KBM-7 (cell line): ENCODE results near the gene ABAT.

Source experiments
- DNase-seq: peaks from one replicate; pipeline ENCODE4 v3.0.0-alpha.2; 2015
- in situ Hi-C: fragments of 300-500 bp; cut with MboI; formaldehyde crosslinking; loops from 2 replicates; pipeline ENCODE4 v1.14.3; 2020; ENCODE audit warnings: low sequenced_read_pairs, low pct_unique_long_range_greater_than_20kb, mixed read lengths

Gene ABAT

DNA sequence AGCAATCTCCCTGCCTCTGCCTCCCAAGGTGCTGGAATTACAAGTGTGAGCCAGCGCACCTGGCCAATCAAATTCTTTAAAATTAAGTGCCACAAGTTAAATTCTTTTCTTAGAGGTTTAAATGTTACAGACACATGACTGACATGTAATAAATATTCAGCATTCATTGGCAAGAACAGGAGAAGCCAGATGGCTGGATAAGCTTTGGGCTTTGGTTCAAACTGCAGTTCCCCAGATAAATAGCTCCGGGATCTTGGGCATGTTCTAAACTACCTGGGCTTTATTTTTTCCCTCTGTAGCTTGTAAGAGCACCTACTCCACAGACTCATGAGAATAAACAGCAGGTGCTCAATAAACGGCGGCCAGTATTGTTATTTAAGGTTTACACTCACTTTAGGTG lies 34.1 kb downstream of the ABAT start:
- in situ Hi-C loops: no loop called here

DNA sequence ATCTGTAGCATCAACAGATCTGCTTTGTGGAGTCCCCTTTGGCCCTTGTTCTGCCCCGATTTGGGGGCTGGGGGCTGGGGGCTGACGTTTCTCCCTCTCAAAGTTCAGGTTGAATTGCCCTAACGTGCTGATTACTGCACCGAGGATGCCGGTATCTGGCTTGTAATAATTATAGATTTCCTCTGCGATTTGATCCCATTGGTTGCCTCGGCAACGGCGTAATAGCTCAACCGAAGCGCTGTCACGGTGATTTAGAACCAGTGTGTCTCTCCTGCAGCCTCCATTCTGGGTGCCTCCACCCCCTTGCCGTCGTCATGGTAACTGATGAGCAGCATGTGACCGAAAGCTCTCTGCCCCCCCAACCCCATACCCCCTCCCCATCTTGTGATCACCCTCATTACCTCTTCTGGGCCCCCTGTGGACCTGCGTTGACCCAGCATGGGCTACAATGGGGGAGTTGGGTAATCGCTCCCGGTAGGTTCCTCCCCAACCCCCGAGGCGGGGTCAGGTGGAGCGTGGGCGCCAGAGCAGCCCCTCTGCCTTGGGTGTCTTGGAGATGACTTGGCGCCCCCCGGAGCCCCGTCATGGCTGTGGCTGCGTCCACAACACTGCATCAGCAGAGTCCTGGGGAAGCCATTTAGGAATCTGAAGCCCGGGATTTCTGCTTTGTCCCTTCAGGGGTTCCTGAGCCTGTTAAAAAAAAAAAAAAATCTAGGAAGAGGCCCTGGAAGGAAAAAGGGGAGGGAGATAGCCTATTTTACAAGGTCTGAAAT lies 38.4 kb downstream of the ABAT start:
- in situ Hi-C loops: no loop called here
- no peak for DNase-seq

More for the DNA sequence above, 34.1 kb downstream of the ABAT start:
- no peak for DNase-seq

DNA sequence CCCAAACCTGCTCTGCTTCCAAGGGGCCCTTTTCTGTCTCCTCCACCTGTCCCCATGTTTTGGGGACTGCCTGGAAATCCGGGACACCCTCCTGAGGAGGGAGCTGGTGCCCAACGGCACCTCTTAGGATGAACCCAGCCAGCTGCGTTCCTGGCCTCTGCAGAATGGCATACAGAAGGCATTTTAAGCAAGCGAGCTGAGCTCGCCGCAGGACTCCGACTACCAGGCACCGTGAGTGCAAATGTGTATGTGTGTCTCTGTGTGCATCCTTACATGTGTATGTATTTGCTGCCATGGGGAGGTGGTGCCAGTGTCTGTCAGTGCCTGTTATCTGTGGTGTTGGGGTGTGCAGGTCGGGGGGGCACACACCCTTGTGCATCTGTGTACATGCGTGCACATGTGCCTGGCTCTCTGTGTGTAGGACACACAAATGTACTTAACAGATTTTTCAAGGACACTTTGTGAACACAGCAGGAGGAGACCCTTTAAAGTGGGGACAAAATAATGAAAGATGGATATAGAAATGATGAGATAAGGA lies 39.3 kb downstream of the ABAT start:
- in situ Hi-C loops: no loop called here
- no peak for DNase-seq

DNA sequence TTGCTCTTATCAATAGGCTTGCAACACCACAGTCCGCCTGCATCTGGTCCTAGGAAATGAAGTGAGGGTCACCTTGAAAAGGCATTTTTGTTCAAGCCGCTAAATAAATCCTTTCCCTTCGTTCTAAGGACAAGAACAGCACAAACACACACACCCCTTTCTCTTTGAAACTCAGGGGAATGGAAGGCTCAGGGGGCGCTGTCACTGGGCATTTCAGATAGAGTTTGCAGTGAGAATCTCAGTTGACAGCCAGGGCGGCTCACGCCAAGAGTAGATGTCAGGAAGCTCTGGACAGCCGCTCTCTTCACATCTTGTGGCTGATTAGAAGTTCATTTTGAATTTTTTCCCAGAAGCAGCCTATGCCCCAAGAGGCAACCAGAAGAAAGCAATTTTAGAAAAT lies 39.8 kb downstream of the ABAT start:
- in situ Hi-C loops: no loop called here
- DNase-seq: no peak

DNA sequence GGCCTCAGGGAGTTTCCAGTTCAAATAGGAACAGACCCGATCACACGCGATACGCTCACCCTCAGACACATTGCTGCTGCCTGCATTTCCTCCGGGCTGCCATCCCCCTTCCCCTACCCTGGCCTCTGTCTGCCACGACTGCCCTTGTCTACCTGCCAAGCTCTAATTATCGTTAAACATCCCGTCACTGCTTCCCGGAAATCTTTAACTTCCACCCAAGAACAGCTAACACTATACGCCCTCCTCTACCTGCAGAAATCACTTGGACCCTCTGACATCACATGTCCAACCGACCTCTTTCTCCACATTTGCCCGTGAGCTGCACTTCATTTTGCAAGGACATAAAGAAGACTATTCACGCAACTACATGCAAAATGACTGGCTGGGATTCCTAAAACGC lies 40.4 kb downstream of the ABAT start:
- in situ Hi-C loops: no loop called here
- DNase-seq: no peak

DNA sequence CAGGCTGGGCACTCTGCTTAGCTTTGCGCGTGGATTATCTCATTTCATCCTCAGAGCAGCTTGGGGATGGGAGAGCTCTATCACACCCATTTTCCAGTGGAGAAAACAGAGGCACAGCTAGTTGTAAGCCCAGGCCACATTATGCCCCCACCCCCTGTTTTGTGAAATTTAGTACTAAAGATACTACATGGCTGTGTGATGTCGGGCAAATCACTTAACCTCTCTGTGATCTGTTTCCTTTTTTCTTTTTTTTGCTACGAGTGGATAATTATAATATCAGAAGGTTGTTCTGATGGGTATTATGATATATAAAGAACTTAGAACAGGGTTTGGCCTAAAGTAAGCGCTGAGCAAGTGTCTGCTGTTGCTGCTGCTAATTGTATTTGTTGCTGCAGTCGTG lies 41.6 kb downstream of the ABAT start:
- in situ Hi-C loops: no loop called here
- DNase-seq: no peak

DNA sequence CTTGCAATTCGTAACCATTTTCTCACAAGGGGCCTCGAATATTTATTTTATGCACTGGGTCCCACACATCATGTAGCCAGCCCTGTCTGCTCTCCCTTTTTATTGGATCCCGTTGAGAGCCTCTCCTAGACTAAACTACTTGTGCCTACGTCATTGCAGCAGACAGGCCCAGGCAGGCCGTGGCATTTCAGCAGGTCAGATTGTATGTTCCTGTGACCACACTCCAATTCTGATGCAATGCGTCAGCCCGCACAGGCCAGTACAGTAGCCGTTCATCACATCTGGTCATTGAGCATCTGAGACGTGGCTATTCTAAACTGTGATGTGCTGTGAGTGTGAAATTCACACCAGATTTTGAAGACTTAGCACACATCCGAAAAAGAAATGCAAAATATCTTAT lies 42.2 kb downstream of the ABAT start:
- no peak for DNase-seq
- in situ Hi-C loops: no loop called here

DNA sequence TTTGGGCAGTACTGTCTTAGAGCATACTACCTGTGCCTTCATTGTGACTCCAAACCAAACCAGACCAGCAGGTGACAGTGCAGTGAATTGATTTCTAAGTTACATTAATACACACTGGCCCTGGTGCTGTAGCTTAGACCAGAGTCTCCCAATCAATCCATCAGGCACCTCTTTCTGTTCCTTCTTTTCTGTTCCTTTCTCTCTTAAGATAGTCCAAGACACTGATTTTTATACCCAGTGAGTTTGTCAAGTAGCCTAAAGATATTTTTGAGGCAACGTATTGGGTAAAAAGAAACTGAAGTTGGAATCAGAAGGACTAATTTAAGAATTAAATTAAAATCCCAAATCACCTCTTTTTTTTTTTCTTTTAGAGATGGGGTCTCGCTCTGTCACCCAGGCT lies 43.1 kb downstream of the ABAT start:
- in situ Hi-C loops: no loop called here

DNA sequence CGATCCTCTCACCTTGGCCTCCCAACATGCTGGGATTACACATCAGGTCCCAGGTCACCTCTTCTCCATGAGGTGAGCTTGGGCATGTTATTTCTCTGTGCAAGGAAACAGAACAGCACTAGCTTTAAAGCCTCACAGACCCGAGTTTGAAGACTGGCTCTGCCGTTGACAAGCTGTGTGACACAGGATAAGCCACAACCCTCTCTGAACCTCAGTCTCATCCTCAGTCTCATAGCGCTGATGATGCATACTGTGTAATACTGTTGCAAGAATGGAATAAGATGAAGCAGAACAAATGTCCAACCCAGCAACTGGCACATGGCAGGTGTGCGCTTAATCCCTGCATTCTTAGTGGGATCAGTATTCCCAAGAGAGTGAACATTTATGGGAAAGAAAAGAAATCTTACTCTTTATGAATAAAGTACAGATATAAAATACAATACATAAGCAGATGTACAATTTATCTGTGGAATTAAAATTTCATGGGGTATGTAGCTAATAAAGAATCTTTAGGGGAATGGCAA lies 43.5 kb downstream of the ABAT start:
- DNase-seq: no peak
- in situ Hi-C loops: no loop called here

More for the DNA sequence above, 43.1 kb downstream of the ABAT start:
- DNase-seq: no peak

DNA sequence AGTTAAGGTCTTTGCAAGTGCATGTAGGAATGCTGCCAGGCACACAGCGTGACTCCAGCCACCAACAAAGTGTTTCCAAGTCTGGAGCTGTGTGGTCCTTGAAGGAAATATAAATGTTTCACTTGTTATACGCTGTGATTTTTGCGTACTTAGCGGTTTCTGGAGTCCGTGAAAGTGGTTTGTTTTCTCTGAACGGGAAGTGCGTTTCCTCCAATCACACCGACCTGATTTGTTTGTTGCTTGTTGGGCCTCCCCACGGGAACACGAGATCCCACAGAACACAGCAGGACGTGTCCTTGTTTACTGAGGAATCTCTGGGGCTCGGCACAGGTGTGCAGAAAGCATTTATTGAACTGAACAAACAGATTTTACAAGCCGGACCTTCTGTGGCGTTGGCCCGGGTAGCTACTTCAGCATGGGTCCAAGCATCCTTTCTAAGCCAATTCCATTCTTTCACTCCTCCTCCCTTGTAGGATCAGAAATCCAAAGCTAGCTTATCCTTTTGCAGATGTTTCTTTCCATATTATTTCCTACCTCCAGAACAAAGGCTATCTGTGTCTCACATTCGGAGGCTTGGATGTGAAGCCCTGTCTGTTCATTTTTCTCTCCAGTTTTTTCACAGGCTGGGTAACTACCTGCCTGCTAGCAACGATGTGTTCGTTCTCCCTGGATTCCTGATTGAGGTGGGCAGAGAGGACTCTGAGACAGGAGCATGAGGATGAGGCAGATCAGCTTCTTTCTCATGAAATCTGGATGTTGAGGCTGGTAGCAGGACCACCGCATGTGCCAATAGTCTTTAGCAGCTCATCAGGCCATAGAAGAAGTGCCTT lies 44.6 kb downstream of the ABAT start:
- in situ Hi-C loops: no loop called here
- DNase-seq: no peak

DNA sequence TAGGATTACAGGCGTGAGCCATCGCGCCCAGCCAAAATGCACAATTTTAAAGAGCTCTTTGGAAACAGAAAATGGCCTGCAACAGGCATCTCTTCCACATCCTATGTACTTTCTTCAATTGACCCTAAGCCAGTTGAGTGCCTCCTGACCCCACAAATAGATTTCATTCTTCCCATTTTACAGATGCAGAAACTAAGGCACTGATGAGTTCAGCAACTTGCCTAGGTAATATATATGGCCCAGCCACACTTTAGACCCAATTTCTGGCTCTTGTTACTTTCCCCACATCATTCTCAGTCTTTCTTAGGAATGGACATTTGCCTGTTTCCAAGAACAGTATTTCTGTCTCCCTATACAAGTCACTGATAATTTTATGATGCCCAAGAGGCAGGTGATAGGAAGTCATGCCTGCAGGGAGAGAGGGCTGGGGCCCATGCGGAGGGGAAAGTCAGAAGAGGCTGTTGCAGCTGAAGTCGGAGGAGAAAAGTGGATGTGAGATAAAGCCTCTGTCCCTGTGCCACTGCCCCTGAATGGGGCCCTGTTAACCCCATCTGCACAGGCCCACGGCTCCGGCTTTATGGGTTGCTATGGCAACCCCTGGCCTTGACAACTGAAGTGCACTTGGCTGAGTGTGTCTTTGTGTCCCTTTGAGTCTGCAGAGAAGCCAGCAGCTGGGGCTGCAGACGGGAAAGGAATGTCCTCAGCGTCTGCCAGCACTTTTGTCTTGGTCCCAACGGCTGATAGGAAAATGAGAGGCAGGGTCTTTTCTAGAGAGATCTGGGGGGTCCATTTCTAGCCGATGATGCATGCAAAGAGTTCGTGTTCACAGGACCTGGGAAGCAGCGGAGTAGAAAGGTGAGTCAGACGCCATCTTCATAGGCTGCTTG lies 45.9 kb downstream of the ABAT start:
- DNase-seq: peak; percentile 11
- in situ Hi-C loops: no loop called here

DNA sequence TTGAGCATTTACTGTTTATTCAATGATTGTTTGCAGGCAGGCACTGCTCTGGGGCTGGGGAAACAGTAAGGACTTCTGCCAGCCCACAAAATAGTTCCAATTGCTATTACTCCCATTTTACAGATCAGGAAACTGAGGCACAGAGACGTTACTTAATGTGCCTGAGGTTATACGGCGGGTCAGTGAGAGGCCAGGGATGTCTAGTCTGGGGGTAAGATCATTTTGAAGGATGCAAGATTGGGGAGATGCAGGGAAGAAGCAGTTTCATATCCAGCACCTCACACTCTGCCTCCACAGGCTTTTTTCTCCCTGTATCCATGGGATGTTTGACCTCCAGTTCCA lies 46.5 kb downstream of the ABAT start:
- in situ Hi-C loops: no loop called here
- no peak for DNase-seq

DNA sequence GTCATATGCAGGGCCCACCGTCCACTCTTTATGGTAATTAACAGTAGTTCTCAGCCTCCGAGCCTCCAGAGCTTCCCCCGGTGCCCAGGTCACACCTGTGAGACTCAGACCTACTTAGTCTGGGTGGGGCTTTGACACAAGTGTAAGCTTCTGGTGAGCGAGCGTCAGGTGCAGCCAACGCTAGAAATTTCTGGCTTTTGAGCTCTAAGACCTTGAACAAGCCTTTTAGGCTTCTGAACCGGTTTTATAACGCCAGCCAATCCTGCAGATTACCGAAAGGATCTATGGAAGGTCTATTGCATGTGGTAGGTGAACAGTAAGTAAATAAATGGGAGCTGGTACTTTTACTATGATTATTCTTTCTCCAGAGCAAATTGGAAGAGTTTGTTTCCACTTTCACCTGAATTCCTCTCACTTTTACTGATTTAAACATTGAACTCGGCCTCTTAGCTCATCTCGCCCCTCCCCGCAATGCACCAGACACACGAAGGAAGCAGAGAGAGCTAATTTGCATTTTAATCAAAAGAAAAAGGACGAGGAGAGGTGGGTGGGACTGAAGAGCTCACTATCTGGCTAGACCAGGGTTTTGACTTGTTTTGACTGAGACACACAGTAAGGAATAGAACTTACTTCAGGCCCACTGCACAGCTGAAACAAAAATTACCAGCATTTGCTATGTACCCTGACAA lies 47.1 kb downstream of the ABAT start:
- in situ Hi-C loops: no loop called here

DNA sequence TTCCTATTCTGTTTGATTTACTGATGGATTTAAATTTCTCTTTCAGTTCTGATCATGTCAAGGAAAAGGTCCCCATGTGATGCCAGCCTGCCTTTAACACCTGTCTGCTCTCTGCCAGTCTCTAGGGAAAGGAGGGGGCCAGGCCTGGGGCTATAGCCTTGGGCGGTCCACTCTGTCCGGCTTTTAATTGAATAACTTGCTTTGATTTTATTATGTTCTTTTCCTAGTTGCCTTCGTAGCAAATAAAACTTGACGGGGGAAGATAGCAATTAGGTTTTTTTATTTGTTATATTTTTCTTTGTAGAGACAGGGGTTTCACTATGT lies 47.6 kb downstream of the ABAT start:
- in situ Hi-C loops: no loop called here
- no peak for DNase-seq

More for the DNA sequence above, 47.1 kb downstream of the ABAT start:
- DNase-seq: no peak

DNA sequence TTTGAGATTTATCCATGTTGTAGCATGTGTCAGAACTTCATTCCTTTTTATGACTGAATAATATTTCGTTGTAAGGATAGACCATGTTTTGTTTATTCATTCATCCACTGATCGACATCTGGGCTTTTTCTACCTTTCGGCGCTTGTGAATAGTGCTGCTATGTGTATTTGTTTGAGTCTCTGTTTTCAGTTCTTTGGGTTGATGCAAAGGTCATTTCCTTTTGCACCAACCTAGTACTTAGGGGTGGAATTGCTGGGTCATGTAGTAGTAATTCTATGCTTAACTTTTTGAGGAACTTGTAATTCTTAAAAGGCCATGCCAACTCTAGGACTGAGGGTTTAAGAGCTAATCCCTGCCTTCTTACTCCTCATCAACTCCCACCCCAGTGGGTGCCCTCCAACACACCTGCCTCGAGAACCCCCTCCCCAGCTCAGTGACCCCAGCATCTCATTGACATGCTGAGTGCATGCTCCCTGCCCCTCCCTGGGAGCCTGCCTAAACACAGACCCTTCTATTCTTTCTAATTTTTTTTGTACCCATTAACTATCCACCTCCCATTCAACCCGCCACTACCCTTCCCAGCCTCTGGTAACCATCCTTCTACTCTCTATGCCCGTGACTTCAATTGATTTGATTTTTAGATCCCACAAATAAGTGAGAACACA lies 51.2 kb downstream of the ABAT start:
- no peak for DNase-seq
- in situ Hi-C loops: no loop called here

DNA sequence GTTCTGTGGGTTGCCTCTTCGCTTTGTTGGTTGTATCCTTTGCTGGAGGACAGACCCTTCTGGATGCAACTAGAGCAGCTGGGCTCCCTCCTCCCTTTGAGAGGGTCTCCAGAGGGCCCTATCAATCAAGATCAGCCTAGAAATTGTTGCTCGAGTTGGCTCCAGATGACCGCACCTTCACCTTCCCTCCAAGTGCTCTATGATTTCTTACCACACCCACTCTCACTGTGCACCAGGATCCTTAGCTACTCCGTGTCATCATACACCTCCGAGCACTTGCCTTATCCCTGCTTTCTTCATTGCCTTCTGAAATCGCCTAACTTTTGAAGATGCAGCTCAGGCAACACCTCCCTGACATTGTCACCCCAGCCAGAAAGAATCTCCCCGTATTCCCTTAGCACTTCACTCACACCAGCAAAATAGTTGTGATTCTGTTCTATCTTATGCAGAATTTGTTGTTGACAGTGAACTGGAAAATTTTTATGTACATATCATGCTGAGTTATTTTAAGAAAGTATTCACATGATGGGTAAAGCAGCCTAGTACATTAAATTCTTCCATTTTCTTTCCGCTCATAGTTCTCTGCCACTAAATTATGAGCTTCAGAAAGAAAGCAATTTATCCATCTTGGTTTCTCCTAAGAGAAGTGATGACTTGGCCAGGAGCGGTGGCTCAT lies 52.9 kb downstream of the ABAT start:
- in situ Hi-C loops: no loop called here
- DNase-seq: no peak

DNA sequence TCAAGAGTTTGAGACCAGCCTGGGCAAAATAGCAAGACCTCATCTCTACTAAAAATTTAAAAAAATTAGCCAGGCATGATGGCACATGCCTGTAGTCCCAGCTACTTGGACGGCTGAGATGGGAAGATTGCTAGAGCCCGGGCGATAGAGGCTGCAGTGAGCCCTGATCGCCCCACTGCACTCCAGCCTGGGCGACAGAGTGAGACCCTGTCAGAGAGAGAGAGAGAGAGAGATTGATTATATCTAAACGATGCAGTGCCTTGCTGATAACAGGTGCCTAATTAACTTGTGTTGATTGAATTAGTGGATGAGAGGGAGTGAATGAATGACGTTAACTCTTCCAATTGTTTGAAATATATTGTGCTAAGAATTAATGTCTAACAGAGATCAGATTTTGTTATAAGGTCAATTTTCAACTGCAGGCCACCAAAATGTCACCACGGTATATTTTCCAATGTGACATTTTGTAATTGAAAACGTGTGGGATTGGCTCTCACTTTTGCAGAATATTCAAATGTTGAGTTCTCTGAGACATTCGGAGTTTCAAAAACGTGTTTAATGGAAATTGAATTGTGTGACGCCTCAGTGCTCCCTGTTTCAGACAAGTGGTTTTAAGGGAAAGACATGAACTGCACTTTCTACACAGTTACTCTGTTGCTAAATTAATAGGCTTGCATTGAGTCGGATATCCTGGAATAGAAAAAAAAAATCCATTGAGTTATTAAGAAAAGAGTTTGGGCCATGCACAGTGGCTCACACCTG lies 53.6 kb downstream of the ABAT start:
- no peak for DNase-seq
- in situ Hi-C loops: no loop called here
